GM12878 (cell line): ENCODE data around the gene CACNA2D3. TPM values are rescaled to one million over a fixed set of nuclear protein-coding genes. Genes with fewer than 3 reads are reported as not detected.

Experiments used
- ATAC-seq: fragments of 200-7000 bp; cut with Tn5 transposase; 3 replicates; pipeline ENCODE4 v1.9.1; 2020; ENCODE audit warnings: mild to moderate bottlenecking, moderate library complexity
- BruUV-seq: library from RNA; stranded (reverse); fragments of 400-500 nt; replicated peaks from 2 replicates; lab custom pipeline; 2021; lab: Mats Ljungman, UMichigan
- CTCF ChIA-PET: fragments of 300-600 bp; sonication (Branson Sonifier 250); formaldehyde crosslinking; extraction: SDS; loops from one replicate; lab custom pipeline; 2021; ENCODE audit warnings: inconsistent platforms; lab: Yijun Ruan, JAX
- POLR2A ChIA-PET: fragments of 350-600 bp; formaldehyde crosslinking; extraction: SDS; loops from one replicate; lab custom pipeline; 2021; ENCODE audit warnings: inconsistent platforms; lab: Charles Lee
- RAD21 ChIA-PET: fragments of 300-600 bp; sonication (Branson Sonifier 250); formaldehyde crosslinking; loops from one replicate; lab custom pipeline; 2023; ENCODE audit warnings: antibody characterized with exemption; ENCODE audit not compliant: unreplicated experiment; lab: Charles Lee
- SMC1A ChIA-PET: fragments of 300-600 bp; sonication (Branson Sonifier 250); formaldehyde crosslinking; loops from one replicate; lab custom pipeline; 2023; ENCODE audit not compliant: unreplicated experiment, uncharacterized antibody; lab: Charles Lee
- DNase-seq: peaks from one replicate; pipeline ENCODE4 v3.0.0-alpha.2; 2011; ENCODE audit warnings: low read depth, low spot score
- FAIRE-seq: peaks from 3 replicates; lab custom pipeline; 2011; peaks lifted over from hg19 to GRCh38; lab: Jason Lieb, UNC
- H2AFZ ChIP-seq: 2 replicates; pipeline ENCODE4 v1.6.0; 2011; ENCODE audit warnings: low read depth, low read length, control low read depth; ENCODE audit not compliant: control insufficient read depth
- H3K27ac ChIP-seq: 2 replicates; pipeline ENCODE4 v1.5.1; 2011; ENCODE audit warnings: control low read depth; ENCODE audit not compliant: control insufficient read depth, insufficient read depth
- H3K27me3 ChIP-seq, 2 experiments: replicated peaks in 1 of 2; 2 replicates each; pipeline versions ENCODE4 v1.6.0 to v1.6.1; 2011; ENCODE audit warnings: low read length in 1 of 2; ENCODE audit not compliant: control insufficient read depth in 2 of 2, insufficient read depth in 2 of 2
- H3K36me3 ChIP-seq, 2 experiments: 2 replicates each; pipeline ENCODE4 v1.5.1; 2011; ENCODE audit warnings: low read length in 1 of 2; ENCODE audit not compliant: control insufficient read depth in 2 of 2, insufficient read depth in 2 of 2
- H3K4me1 ChIP-seq: 2 replicates; pipeline ENCODE4 v1.6.1; 2011; ENCODE audit warnings: mild to moderate bottlenecking, low read length, moderate library complexity, mixed read lengths; ENCODE audit not compliant: control insufficient read depth, insufficient read depth
- H3K4me2 ChIP-seq: 2 replicates; pipeline ENCODE4 v1.6.0; 2011; ENCODE audit warnings: control low read depth; ENCODE audit not compliant: control insufficient read depth, insufficient read depth
- H3K4me3 ChIP-seq: fragments of 200-600 bp; sonication (generic); 2 replicates; pipeline ENCODE4 v1.5.1; 2016
- H3K79me2 ChIP-seq: 2 replicates; pipeline ENCODE4 v1.6.0; 2011; ENCODE audit warnings: low read length; ENCODE audit not compliant: control insufficient read depth, insufficient read depth
- H3K9ac ChIP-seq: 2 replicates; pipeline ENCODE4 v1.8.0; 2011; ENCODE audit warnings: low read length, control low read depth, mixed read lengths; ENCODE audit not compliant: control insufficient read depth, insufficient read depth
- H3K9me3 ChIP-seq: replicated peaks from 3 replicates; pipeline ENCODE4 v1.5.1; 2011; ENCODE audit warnings: mild to moderate bottlenecking, low read length; ENCODE audit not compliant: control insufficient read depth, insufficient read depth
- H4K20me1 ChIP-seq: 2 replicates; pipeline ENCODE4 v1.6.0; 2011; ENCODE audit not compliant: control insufficient read depth, insufficient read depth
- ASH2L ChIP-seq: fragments of 300-600, 200-600 bp; sonication (generic); IDR thresholded peaks from 2 replicates; pipeline ENCODE4 v1.6.1; 2017; ENCODE audit warnings: low read depth, mild to moderate bottlenecking, borderline replicate concordance
- ATF7 ChIP-seq: fragments of 450-650 bp; IDR thresholded peaks from 2 replicates; pipeline ENCODE4 v1.6.1; 2016; ENCODE audit warnings: low read depth, mild to moderate bottlenecking
- BHLHE40 ChIP-seq, 2 experiments: fragments of 450-650 bp in 1 of 2; IDR thresholded peaks; 2 replicates each; pipeline ENCODE4 v1.6.1; 2011 to 2017; ENCODE audit warnings: low read depth in 2 of 2, borderline replicate concordance in 1 of 2, improper control_type of control experiment in 1 of 2, low read length in 1 of 2, mild to moderate bottlenecking in 1 of 2
- BMI1 ChIP-seq: fragments of 450-650 bp; IDR thresholded peaks from 2 replicates; pipeline ENCODE4 v1.6.1; 2016; ENCODE audit warnings: mild to moderate bottlenecking, moderate library complexity, borderline replicate concordance
- EED ChIP-seq: sonication (generic); IDR thresholded peaks from 2 replicates; pipeline ENCODE4 v1.6.1; 2016; ENCODE audit warnings: antibody characterized with exemption, low read depth
- FOXM1 ChIP-seq: IDR thresholded peaks from 2 replicates; pipeline ENCODE4 v1.6.1; 2012; ENCODE audit warnings: low read depth, mild to moderate bottlenecking, inconsistent platforms, low read length, moderate library complexity
- HCFC1 ChIP-seq: fragments of 150-350 bp; IDR thresholded peaks from 2 replicates; pipeline ENCODE4 v1.6.1; 2014; ENCODE audit warnings: low read length
- IRF4 ChIP-seq: IDR thresholded peaks from 2 replicates; pipeline ENCODE4 v1.6.1; 2011; ENCODE audit warnings: low read depth, low read length
- KLF5 ChIP-seq: fragments of 450-650 bp; IDR thresholded peaks from 2 replicates; pipeline ENCODE4 v1.6.1; 2014; ENCODE audit warnings: mild to moderate bottlenecking; ENCODE audit not compliant: partially characterized antibody
- PML ChIP-seq: IDR thresholded peaks from 2 replicates; pipeline ENCODE4 v1.6.1; 2012; ENCODE audit warnings: low read length, inconsistent platforms
- POLR2AphosphoS5 ChIP-seq: IDR thresholded peaks from 2 replicates; pipeline ENCODE4 v1.6.1; 2011; ENCODE audit warnings: mild to moderate bottlenecking, low read length, inconsistent platforms
- SMAD1 ChIP-seq: fragments of 450-650 bp; IDR thresholded peaks from 2 replicates; pipeline ENCODE4 v1.6.1; 2018; ENCODE audit warnings: mild to moderate bottlenecking, low read depth; ENCODE audit not compliant: partially characterized antibody
- ZNF207 ChIP-seq: fragments of 450-650 bp; IDR thresholded peaks from 2 replicates; pipeline ENCODE4 v1.6.1; 2014; ENCODE audit warnings: antibody characterized with exemption, mild to moderate bottlenecking, borderline replicate concordance
- ZNF384 ChIP-seq: IDR thresholded peaks from 2 replicates; pipeline ENCODE4 v1.6.1; 2012; ENCODE audit warnings: low read depth, mild to moderate bottlenecking, low read length, improper control_type of control experiment, borderline replicate concordance
- WGBS: methylation state at CpG from one replicate; pipeline ENCODE4 v1.1.6; 2016; ENCODE audit warnings: low lambda C conversion rate; ENCODE audit not compliant: insufficient replicate concordance, insufficient coverage; ENCODE audit errors: missing lambda C conversion rate; 5-methylcytosine and 5-hydroxymethylcytosine counted together
- in situ Hi-C: fragments of 300-500 bp; cut with MboI; formaldehyde crosslinking; loops from 9 replicates; pipeline ENCODE4 v1.14.3; 2018; ENCODE audit warnings: mixed read lengths
- intact Hi-C: fragments of 100-400 bp; cut with micrococcal nuclease; formaldehyde crosslinking; loops from one replicate; pipeline ENCODE4 v1.14.2; 2022; ENCODE audit not compliant: unreplicated experiment
- polyA plus RNA-seq, 11 experiments: library from polyadenylated mRNA; depleted of rRNA in 4 of 11; unstranded in 6 of 11; stranded (reverse) in 5 of 11; fragments of >200 nt; fragmentation: Nextera tagmentation in 4 of 11; fragmentation: Illumina TruSeq in 1 of 11; extraction: Ambion mirVana in 4 of 11; extraction: Trizol in 1 of 11; gene quantifications; 1 replicate in 1 of 11; 2 replicates in 10 of 11; pipeline versions ENCODE4 v1.2.1 to v1.2.3, GENCODE V29; 2011 to 2016; ENCODE audit warnings: inconsistent platforms in 2 of 11, missing spikeins in 2 of 11, low read depth in 1 of 11
- total RNA-seq, 4 experiments: library from RNA; depleted of rRNA in 3 of 4; stranded (reverse); fragments of >200 nt in 3 of 4; fragmentation: Illumina TruSeq in 1 of 4; extraction: Trizol in 1 of 4; gene quantifications; 2 replicates each; pipeline versions ENCODE4 v1.2.1 to v1.2.3, GENCODE V29; 2013 to 2021
- TF ChIP-seq, protein P1 (sequence below): fragments of 450-650 bp; formaldehyde crosslinking; IDR thresholded peaks from 2 replicates; pipeline ENCODE4 v1.4.0; 2022; ENCODE audit warnings: mild to moderate bottlenecking, moderate library complexity
- TF ChIP-seq, protein P2 (sequence below), 3 experiments: IDR thresholded peaks in 2 of 3; conservative IDR thresholded peaks in 1 of 3; 2 replicates each; pipeline ENCODE4 v1.5.1; 2011; ENCODE audit warnings: low read depth in 3 of 3, low read length in 3 of 3, mild to moderate bottlenecking in 3 of 3, control low read depth in 2 of 3, moderate library complexity in 2 of 3, inconsistent platforms in 1 of 3, mixed read lengths in 1 of 3; ENCODE audit not compliant: control insufficient read depth in 2 of 3, insufficient read depth in 1 of 3; ENCODE audit errors: extremely low read depth in 1 of 3
- TF ChIP-seq, protein P3 (sequence below): fragments of 450-650 bp; IDR thresholded peaks from 2 replicates; pipeline ENCODE4 v1.6.1; 2018; ENCODE audit warnings: mild to moderate bottlenecking, low read depth, moderate library complexity; ENCODE audit not compliant: partially characterized antibody

CACNA2D3 gene
- total and polyA plus RNA-seq, 10 of the 15 experiments (the other 5 are each of a cell fraction or from before 2014, with no cell fraction given), result not detected

DNA sequence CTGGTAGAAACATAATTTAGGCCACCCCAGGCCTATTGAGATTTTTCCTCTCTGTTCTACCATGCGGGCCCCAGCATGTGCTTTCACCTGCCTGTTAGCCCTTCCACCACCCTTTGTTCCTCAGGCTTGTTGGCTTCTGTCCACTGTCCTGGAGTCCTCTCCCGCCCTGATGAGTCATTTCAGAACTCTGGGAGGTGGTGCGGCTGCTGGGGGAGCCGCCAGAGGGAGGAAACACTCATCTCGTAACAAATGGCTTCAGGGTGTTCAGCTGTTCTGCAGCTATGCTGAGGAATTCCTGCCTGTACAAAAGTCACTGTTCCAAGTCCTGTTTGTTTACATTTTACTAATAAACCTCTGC, 769.2 kb downstream of the CACNA2D3 start (continued):
- no peak for TF ChIP-seq KLF5

DNA sequence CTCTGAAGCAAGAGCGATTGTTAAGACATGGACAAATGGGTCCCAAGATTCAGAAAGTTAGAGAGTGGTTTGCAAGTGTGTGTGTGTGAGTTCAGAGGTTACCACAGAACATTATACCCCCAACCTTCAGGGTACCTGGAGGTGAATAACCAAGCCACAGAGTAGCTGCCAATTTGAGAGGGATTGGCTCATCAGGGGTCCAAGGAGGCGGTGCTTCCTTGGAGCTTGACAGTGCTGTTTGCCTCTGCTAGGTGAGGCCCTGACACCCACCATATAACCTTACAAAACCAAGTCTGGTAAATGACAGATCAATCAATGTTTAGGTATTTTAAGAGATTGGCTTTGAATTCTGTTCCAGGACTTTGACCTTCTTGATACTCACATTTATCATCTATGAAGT, 769.8 kb downstream of the CACNA2D3 start:
- ChIA-PET CTCF (no interaction called here), POLR2A (no interaction called here), RAD21 (no interaction called here), SMC1A (no interaction called here)
- Histone ChIP-seq H3K36me3 (no peaks in the 10 kb centered on the region), H2AFZ (no peak overlapping the region), H3K4me2 (no peak overlapping the region), H3K4me3 (no peak overlapping the region), H3K4me1 (no peaks in the 10 kb centered on the region), H3K27ac (no peak overlapping the region), H3K9me3 (no peaks in the 10 kb centered on the region), H4K20me1 (no peaks in the 10 kb centered on the region), H3K79me2 (no peaks in the 10 kb centered on the region), H3K27me3 (no peaks in the 10 kb centered on the region; a peak in 1 of 4 replicates), H3K9ac (no peak overlapping the region)
- intact Hi-C loops, result no loop called here
- no peak for ATAC-seq
- BruUV-seq, result no TSS peak
- in situ Hi-C loops, result no loop called here
- no peak for DNase-seq
- FAIRE-seq, result no peak
- WGBS, result 17% methylated on average over 2 of the region's 2 CpGs
- TF ChIP-seq IRF4 (no peak), ASH2L (no peak), FOXM1 (no peak), SMAD1 (no peak), PML (no peak), ATF7 (no peak), BMI1 (no peak), ZNF384 (no peak), EED (no peak), BHLHE40 (IDR thresholded peaks at IDR 0.05; ENCODE audit: borderline replicate concordance in 1 of 2, low read depth in 2 of 2, low read length in 1 of 2) (no peak), POLR2AphosphoS5 (no peak), HCFC1 (no peak), ZNF207 (no peak)
- TF ChIP-seq, protein P1, sequence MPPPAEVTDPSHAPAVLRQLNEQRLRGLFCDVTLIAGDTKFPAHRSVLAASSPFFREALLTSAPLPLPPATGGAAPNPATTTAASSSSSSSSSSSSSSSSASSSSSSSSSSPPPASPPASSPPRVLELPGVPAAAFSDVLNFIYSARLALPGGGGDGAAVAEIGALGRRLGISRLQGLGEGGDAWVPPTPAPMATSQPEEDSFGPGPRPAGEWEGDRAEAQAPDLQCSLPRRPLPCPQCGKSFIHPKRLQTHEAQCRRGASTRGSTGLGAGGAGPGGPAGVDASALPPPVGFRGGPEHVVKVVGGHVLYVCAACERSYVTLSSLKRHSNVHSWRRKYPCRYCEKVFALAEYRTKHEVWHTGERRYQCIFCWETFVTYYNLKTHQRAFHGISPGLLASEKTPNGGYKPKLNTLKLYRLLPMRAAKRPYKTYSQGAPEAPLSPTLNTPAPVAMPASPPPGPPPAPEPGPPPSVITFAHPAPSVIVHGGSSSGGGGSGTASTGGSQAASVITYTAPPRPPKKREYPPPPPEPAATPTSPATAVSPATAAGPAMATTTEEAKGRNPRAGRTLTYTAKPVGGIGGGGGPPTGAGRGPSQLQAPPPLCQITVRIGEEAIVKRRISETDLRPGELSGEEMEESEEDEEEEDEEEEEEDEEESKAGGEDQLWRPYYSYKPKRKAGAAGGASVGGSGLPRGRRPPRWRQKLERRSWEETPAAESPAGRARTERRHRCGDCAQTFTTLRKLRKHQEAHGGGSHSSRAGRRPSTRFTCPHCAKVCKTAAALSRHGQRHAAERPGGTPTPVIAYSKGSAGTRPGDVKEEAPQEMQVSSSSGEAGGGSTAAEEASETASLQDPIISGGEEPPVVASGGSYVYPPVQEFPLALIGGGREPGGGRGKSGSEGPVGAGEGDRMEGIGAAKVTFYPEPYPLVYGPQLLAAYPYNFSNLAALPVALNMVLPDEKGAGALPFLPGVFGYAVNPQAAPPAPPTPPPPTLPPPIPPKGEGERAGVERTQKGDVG (CRISPR knock-in tag), result no peak
- TF ChIP-seq, protein P2, sequence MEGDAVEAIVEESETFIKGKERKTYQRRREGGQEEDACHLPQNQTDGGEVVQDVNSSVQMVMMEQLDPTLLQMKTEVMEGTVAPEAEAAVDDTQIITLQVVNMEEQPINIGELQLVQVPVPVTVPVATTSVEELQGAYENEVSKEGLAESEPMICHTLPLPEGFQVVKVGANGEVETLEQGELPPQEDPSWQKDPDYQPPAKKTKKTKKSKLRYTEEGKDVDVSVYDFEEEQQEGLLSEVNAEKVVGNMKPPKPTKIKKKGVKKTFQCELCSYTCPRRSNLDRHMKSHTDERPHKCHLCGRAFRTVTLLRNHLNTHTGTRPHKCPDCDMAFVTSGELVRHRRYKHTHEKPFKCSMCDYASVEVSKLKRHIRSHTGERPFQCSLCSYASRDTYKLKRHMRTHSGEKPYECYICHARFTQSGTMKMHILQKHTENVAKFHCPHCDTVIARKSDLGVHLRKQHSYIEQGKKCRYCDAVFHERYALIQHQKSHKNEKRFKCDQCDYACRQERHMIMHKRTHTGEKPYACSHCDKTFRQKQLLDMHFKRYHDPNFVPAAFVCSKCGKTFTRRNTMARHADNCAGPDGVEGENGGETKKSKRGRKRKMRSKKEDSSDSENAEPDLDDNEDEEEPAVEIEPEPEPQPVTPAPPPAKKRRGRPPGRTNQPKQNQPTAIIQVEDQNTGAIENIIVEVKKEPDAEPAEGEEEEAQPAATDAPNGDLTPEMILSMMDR (IDR thresholded peaks at IDR 0.05 in 2 of 3, conservative IDR thresholded peaks at IDR 0.05 in 1 of 3; ENCODE audit: control insufficient read depth in 2 of 3, extremely low read depth in 1 of 3, insufficient read depth in 1 of 3, low read depth in 3 of 3, low read length in 3 of 3), result no peak
- TF ChIP-seq, protein P3, sequence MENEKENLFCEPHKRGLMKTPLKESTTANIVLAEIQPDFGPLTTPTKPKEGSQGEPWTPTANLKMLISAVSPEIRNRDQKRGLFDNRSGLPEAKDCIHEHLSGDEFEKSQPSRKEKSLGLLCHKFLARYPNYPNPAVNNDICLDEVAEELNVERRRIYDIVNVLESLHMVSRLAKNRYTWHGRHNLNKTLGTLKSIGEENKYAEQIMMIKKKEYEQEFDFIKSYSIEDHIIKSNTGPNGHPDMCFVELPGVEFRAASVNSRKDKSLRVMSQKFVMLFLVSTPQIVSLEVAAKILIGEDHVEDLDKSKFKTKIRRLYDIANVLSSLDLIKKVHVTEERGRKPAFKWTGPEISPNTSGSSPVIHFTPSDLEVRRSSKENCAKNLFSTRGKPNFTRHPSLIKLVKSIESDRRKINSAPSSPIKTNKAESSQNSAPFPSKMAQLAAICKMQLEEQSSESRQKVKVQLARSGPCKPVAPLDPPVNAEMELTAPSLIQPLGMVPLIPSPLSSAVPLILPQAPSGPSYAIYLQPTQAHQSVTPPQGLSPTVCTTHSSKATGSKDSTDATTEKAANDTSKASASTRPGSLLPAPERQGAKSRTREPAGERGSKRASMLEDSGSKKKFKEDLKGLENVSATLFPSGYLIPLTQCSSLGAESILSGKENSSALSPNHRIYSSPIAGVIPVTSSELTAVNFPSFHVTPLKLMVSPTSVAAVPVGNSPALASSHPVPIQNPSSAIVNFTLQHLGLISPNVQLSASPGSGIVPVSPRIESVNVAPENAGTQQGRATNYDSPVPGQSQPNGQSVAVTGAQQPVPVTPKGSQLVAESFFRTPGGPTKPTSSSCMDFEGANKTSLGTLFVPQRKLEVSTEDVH, result no peak
